ENCODE data around the gene NLRP1.

NLRP1 gene

DNA sequence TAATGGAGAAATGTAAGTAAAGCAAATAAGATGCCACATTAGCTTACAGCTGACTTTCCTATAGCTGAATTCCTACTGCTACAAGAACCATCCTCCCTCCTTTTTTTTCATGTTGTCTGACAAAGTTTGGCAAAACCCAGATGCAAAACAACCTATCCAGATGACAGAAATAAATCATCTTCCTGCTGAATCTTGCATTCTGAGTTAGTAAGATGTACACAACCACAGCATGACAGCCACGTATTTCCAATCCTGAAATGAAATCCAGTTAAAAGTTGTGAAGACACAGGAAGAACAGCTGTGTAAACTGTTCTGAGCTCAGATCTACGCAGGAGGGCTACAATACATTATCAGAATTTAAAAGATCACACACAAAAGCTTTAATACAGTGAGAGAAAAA lies 110.4 kb downstream of the NLRP1 start:
- no peak for DNase-seq (ENCODE audit: low read depth)

DNA sequence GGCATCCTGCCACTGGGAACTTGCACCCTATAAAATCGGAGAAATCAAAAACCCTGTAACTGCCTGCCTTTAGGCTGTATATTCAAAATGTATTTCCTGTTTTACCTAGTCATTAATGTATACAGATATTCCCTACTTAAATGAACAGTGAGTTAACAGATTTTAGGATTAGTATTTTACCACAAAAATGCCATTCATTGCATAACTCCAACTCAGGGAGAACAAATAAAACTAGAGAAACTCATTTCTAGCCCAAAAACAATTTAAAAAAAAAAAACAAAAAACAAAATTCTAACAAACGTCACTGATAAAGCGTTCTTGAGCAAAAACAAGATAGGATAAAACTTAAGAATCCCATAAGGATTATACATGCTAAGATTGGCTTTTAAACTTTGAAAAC lies 111.8 kb downstream of the NLRP1 start:
- no peak for DNase-seq (ENCODE audit: low read depth)

DNA sequence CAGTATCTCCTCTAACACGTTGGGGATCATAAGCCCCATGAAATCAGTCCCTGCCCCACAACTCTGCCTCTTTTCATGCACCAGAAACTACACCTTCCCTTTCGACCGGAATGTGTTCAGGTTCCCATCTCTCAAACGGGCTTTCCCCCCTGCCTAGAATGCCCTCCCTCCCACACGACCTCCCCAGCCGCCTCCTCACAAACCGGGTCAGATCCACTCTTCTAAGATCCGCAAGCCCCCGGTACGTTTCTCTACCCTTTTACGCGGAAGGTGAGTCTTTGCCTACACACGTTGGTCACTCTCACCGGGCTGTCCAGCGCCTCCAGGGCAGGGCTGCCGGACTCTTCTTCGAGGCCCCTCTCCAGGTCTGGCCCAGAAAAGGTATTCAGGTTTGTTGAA lies 116.2 kb downstream of the NLRP1 start:
- DNase-seq (ENCODE audit: low read depth): no peak

DNA sequence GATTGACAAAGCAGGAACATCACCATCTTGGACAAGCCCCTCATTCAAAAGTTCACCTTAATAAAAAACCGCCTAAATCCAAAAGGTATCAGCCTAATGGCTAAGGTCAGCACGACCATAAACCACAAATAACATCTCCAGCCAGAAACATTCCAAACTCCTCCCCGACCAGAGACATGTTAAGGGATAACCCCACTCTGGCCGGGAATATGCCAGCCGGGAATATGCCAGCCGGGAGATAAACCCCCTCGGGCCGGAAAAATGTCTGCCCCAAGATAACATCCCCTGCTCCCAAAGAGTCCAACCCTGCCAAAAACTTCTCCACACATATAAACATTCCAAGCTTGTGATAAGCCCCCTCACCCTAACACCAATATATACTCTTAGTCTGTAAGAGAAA lies 116.9 kb downstream of the NLRP1 start:
- no peak for DNase-seq (ENCODE audit: low read depth)

DNA sequence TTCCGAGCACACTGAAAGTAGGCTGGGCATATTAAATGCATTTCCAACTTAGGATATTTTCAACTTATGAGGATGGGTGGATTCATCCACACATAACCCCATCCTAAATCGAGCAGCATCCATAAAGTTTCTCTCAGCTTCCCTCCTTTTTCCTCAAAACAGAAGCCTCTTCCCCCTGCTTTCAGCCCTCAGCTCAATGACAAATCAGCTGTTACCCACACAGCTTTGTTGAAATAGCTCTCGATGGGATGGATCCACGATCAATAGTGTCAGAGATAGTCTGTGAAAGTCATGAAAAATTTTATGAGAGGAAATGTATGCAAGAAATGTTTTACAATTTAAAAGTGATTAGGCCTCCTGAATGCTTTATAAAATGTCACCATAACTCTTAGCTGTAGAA lies 118.0 kb downstream of the NLRP1 start:
- no peak for DNase-seq (ENCODE audit: low read depth)

DNA sequence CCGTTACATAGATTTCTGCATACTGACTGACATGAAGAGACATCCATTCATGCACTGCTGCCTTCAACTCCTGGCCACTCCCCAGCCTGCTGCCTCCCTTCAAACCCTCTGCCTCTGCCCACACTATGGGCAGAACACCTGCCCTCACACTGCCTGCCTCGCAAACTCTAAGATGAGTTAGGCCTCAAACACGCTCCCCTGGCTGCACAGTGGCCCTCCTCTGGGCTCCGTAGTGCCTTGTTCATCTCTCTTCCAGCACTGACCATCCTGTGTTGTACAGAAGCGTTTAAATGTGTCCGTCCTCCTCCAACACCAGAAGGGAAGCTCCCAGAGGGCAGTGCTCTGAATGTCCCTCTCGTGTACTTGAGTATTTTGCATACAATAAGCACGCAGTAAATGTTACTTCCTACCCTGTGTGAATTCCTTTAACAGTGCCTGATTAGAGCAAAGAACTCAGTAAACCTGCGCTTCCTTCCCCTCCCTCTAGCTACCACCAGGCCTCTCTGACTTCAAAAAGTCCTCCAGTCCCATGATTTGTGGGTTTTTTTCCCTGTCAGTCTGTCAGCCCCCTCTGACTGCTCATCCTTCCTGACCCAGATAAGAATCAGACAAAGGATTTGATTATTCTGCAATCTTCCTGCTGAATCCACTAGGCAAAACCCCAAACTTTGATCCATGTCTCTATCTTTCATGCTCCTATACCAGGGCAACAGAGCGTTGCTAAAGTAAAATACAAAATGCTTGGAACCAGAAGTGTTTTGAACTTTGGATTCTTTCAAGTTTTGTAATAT lies 119.4 kb downstream of the NLRP1 start:
- DNase-seq (ENCODE audit: low read depth): no peak
